Kidney (tissue), 14 donors: Measurements from ENCODE around the gene ZFYVE26. TPM values are rescaled to one million over a fixed set of nuclear protein-coding genes. Genes with fewer than 3 reads are reported as not detected.

ENCODE experiments used
- DNase-seq, 5 donors: peaks; one replicate each; pipeline ENCODE4 v3.0.0-alpha.2; 2013 to 2020
- FAIRE-seq: peaks from 2 replicates; lab custom pipeline; 2012; peaks lifted over from hg19 to GRCh38; lab: Jason Lieb, UNC
- H3K27ac ChIP-seq, 2 donors: one replicate each; pipeline ENCODE4 v1.7.0; 2013; ENCODE audit warnings: low read depth in 2 of 2, low read length in 2 of 2, inconsistent platforms in 1 of 2
- H3K27me3 ChIP-seq: one replicate; pipeline ENCODE4 v1.7.1; 2013; ENCODE audit warnings: low read length, inconsistent platforms; ENCODE audit not compliant: control insufficient read depth, insufficient read depth
- H3K36me3 ChIP-seq, 3 donors: one replicate each; pipeline versions ENCODE4 v1.7.0 to v1.7.1; 2013; ENCODE audit warnings: low read length in 3 of 3, control low read depth in 1 of 3, inconsistent platforms in 1 of 3; ENCODE audit not compliant: insufficient read depth in 3 of 3, control insufficient read depth in 2 of 3
- H3K4me1 ChIP-seq, 3 donors: one replicate each; pipeline versions ENCODE4 v1.7.0 to v1.7.1; 2013; ENCODE audit warnings: low read length in 3 of 3, inconsistent platforms in 1 of 3, low read depth in 1 of 3; ENCODE audit not compliant: control insufficient read depth in 2 of 3, insufficient read depth in 2 of 3
- H3K4me3 ChIP-seq, 3 donors: one replicate each; pipeline versions ENCODE4 v1.7.0 to v1.8.1; 2013; ENCODE audit warnings: low read length in 3 of 3, control low read depth in 1 of 3, inconsistent platforms in 1 of 3
- H3K9ac ChIP-seq, 3 donors: one replicate each; pipeline versions ENCODE4 v1.7.0 to v1.7.1; 2013; ENCODE audit warnings: low read length in 3 of 3, control low read depth in 1 of 3, inconsistent platforms in 1 of 3
- H3K9me3 ChIP-seq, 3 donors: one replicate each; pipeline versions ENCODE4 v1.7.0 to v1.7.1; 2013; ENCODE audit warnings: low read length in 3 of 3, control low read depth in 1 of 3, inconsistent platforms in 1 of 3; ENCODE audit not compliant: control insufficient read depth in 2 of 3, insufficient read depth in 1 of 3
- CTCF ChIP-seq: IDR thresholded peaks from 3 replicates; pipeline ENCODE4 v1.5.1; 2012; ENCODE audit warnings: mild to moderate bottlenecking, moderate library complexity, borderline replicate concordance; ENCODE audit not compliant: insufficient read depth; ENCODE audit errors: extremely low read depth
- intact Hi-C: fragments of 100-400 bp; cut with DNase I; formaldehyde crosslinking; loops from one replicate; pipeline ENCODE4 v1.11.1; 2022
- polyA plus RNA-seq: library from polyadenylated mRNA; stranded (reverse); fragments of 350-450 nt; fragmentation: Illumina TruSeq; extraction: RNeasy Lipid Tissue Mini Kit (QIAGEN cat#74804); gene quantifications from one replicate; pipeline ENCODE4 v1.2.3, GENCODE V29; 2014; ENCODE audit warnings: low read depth, low replicate concordance; ENCODE audit not compliant: insufficient read depth
- total RNA-seq: library from RNA; stranded (reverse); fragmentation: NEBNext Ultra II Directional; extraction: Animal tissue kit (Norgen Biotek cat#: 25700); gene quantifications from one replicate; pipeline ENCODE4 v1.2.1, GENCODE V29; 2021
- donor health status: control.
- donor health status: control.
- donor health status: control.
- donor health status: control.
- donor health status: control.
- donor health status: DM: yes; HTN: yes; CAD: no.
- donor health status: Normal renal cell carcinoma (clear cell type).

ZFYVE26 gene
- total and polyA plus RNA-seq, 2 donors from 2014 or later = 4.2 to 25.3 TPM

DNA sequence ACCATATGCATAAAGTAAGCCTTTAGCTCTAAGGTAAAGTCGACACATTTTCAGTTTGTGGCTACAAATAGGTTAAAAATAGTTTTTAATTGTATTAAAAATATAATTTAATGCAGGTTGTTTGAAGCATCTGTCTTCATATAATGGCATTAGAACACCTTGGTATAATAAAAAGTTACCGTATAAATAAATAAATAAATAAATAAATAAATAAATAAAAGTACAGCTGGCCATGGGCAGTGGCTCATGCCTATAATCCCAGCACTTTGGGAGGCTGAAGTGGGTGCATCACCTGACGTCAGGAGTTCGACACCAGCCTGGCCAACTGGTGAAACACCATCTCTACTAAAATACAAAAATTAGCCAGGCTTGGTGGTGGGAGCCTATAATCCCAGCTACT is 15.6 kb downstream of the ZFYVE26 start:
- no peak for TF ChIP-seq CTCF
- no peaks in the 10 kb centered on the region for H3K27me3 ChIP-seq
- H3K9me3 ChIP-seq = no peaks in the 10 kb centered on the region
- intact Hi-C loops = no loop called here
- H3K9ac ChIP-seq = no peak overlapping the region
- H3K27ac ChIP-seq = no peak overlapping the region
- H3K4me3 ChIP-seq = no peak overlapping the region
- no peak for DNase-seq
- peaks cover 13 to 72% (median 49%) of the 10 kb centered on the region in 3 donors for H3K36me3 ChIP-seq
- no peaks in the 10 kb centered on the region for H3K4me1 ChIP-seq
- FAIRE-seq = no peak

DNA sequence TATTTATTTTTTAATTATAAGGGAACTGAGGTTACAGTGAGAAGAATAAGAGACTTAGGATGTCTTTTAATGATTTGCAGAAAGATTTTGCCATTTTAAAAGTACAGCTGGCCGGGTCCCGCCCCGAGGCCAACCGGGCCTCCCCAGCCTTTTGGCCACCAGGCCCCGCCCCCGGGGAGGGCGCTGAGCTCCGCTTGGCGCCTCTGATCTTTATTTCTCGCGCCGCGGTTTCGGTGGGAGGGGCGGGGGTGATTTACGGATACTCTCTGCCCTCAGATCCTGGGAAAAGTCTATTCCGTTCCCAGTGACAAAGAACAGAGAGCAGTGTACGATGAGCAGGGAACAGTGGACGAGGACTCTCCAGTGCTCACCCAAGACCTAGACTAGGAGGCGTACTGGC is 17.7 kb downstream of the ZFYVE26 start:
- H3K27ac ChIP-seq = no peak overlapping the region
- no peaks in the 10 kb centered on the region for H3K27me3 ChIP-seq
- intact Hi-C loops = no loop called here
- H3K9me3 ChIP-seq = no peaks in the 10 kb centered on the region
- no peak overlapping the region for H3K4me3 ChIP-seq
- H3K36me3 ChIP-seq = peaks cover 13 to 70% (median 46%) of the 10 kb centered on the region in 3 donors
- FAIRE-seq (no peak), DNase-seq (peak in 1 of 5 donors; percentile 12)
- TF ChIP-seq CTCF = no peak
- no peaks in the 10 kb centered on the region for H3K4me1 ChIP-seq
- H3K9ac ChIP-seq = no peak overlapping the region

- H3K27ac ChIP-seq = no peak overlapping the region
- H3K4me3 ChIP-seq = no peak overlapping the region
- no peak for FAIRE-seq
- H3K9me3 ChIP-seq = no peaks in the 10 kb centered on the region
- intact Hi-C loops = no loop called here
- no peak for TF ChIP-seq CTCF
- no peaks in the 10 kb centered on the region for H3K27me3 ChIP-seq
- H3K9ac ChIP-seq = no peak overlapping the region
- no peak for DNase-seq
- peaks cover 13 to 73% (median 48%) of the 10 kb centered on the region in 3 donors for H3K36me3 ChIP-seq
- no peaks in the 10 kb centered on the region for H3K4me1 ChIP-seq
These were observed 28.7 kb downstream of the ZFYVE26 start for GRCh38 chr14:67787673-67788072.
